GM23338 (cell line): Measurements from ENCODE around the gene RGS6.

Source experiments
- CREB1 ChIP-seq: fragments of 250-450 bp; sonication (Bioruptor Pico); IDR thresholded peaks from 2 replicates; pipeline ENCODE4 v1.5.0; 2020; ENCODE audit warnings: low read depth, mild to moderate bottlenecking, moderate library complexity
- EZH2 ChIP-seq: fragments of 200-600 bp; sonication (generic); IDR thresholded peaks from one replicate; pipeline ENCODE4 v1.8.0; 2017; ENCODE audit warnings: antibody characterized with exemption, mild to moderate bottlenecking, low read depth; ENCODE audit not compliant: unreplicated experiment
- EZH2phosphoT487 ChIP-seq: fragments of 200-600 bp; sonication (generic); IDR thresholded peaks from one replicate; pipeline ENCODE4 v1.8.1; 2018; ENCODE audit warnings: antibody characterized with exemption; ENCODE audit not compliant: unreplicated experiment
- JUNB ChIP-seq: IDR thresholded peaks from one replicate; pipeline ENCODE4 v1.6.1; 2016; ENCODE audit warnings: antibody characterized with exemption; ENCODE audit not compliant: unreplicated experiment
- NANOG ChIP-seq: IDR thresholded peaks from 2 replicates; pipeline ENCODE4 v1.6.1; 2016; ENCODE audit warnings: antibody characterized with exemption, borderline replicate concordance
- POLR2AphosphoS5 ChIP-seq: IDR thresholded peaks from 2 replicates; pipeline ENCODE4 v1.6.1; 2016; ENCODE audit warnings: antibody characterized with exemption, low read depth
- ZNF114 ChIP-seq: fragments of 250-450 bp; sonication (Bioruptor Pico); IDR thresholded peaks from 2 replicates; pipeline ENCODE4 v1.5.0; 2020; ENCODE audit warnings: mild to moderate bottlenecking, moderate library complexity
- TF ChIP-seq, protein P1 (sequence below), 2 experiments: fragments of 200-600 bp in 1 of 2; sonication (generic) in 1 of 2; conservative IDR thresholded peaks; 2 replicates each; pipeline versions ENCODE4 v1.5.1 to v1.6.1; 2016 to 2017; ENCODE audit warnings: antibody characterized with exemption in 2 of 2, low read depth in 2 of 2, mild to moderate bottlenecking in 2 of 2, moderate library complexity in 1 of 2
- TF ChIP-seq, protein P2 (sequence below): IDR thresholded peaks from 2 replicates; pipeline ENCODE4 v1.6.1; 2016; ENCODE audit warnings: antibody characterized with exemption

DNA sequence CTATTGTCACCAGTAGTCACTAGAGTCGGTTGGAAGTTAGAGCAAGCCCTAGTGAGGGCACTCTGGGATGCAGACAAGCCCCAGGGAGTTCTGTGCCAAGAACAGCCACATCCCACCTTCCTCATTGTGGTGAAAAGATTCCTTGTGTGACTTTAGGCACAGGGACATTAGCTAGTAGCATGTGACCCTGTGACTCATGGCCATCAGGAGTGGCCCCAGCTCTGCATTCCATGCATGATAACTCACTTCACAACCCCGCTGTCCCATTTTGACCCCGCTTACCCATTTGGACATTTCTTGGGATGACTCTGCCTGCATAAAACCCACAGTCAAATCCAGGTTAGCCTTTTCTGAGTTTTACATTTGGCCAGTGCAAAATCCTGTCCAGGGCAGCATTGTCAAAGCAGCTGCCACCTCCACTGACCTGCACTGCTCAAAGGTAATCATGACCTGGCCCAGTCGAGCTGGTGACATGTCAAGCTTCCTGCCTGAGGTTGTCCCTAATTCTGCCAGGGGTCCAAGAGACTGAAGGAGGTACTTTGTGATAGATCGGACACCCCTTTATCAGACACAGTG is 531.1 kb downstream of the RGS6 start:
- TF ChIP-seq EZH2 (no peak), CREB1 (CRISPR knock-in tag) (no peak), POLR2AphosphoS5 (no peak), ZNF114 (CRISPR knock-in tag) (no peak), JUNB (no peak), EZH2phosphoT487 (no peak), NANOG (no peak)
- TF ChIP-seq, protein P1, sequence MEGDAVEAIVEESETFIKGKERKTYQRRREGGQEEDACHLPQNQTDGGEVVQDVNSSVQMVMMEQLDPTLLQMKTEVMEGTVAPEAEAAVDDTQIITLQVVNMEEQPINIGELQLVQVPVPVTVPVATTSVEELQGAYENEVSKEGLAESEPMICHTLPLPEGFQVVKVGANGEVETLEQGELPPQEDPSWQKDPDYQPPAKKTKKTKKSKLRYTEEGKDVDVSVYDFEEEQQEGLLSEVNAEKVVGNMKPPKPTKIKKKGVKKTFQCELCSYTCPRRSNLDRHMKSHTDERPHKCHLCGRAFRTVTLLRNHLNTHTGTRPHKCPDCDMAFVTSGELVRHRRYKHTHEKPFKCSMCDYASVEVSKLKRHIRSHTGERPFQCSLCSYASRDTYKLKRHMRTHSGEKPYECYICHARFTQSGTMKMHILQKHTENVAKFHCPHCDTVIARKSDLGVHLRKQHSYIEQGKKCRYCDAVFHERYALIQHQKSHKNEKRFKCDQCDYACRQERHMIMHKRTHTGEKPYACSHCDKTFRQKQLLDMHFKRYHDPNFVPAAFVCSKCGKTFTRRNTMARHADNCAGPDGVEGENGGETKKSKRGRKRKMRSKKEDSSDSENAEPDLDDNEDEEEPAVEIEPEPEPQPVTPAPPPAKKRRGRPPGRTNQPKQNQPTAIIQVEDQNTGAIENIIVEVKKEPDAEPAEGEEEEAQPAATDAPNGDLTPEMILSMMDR (conservative IDR thresholded peaks at IDR 0.05; ENCODE audit: low read depth in 2 of 2), result no peak
- TF ChIP-seq, protein P2, sequence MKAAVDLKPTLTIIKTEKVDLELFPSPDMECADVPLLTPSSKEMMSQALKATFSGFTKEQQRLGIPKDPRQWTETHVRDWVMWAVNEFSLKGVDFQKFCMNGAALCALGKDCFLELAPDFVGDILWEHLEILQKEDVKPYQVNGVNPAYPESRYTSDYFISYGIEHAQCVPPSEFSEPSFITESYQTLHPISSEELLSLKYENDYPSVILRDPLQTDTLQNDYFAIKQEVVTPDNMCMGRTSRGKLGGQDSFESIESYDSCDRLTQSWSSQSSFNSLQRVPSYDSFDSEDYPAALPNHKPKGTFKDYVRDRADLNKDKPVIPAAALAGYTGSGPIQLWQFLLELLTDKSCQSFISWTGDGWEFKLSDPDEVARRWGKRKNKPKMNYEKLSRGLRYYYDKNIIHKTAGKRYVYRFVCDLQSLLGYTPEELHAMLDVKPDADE, result no peak
